ENCODE measurements around the gene RBM6.

RBM6 gene

DNA sequence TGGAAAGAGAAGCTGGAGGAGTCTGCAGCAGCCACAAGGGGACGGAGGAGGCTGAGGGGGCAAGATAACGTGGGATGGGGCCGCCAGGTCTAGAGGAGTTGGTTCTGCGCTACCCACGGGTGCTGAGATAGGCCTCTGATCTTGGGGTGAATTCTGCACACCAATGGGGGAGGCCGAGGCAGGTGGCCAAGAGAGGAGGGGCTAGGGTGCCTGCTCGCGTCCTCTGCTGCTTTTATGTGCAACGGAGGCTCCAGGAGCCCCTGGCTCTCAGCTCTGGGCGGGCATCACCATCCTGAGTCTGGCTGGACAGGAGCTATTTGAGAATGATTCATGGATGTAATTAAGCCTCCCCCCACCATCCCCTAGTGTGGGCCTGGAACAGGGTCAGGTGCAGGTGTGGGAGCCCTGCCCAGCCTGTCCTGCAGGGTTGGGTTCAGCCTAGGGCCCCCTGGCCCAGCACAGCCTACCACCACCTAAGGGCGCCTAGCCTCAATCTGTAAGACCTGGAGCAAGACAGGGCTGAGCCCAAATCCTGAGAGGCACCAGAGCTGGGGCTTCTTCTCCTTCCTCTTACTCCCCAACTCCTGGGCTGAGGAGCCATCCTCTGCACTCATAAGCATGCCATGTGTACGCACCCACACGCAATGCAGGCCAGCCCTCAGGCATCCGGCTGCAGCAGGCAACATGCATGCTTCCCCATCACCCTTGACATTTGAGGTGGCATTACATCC, 182.9 kb downstream of the RBM6 start:
- no peak overlapping the region for H3K9ac ChIP-seq (ENCODE audit: insufficient read length, low read depth)
- peaks cover 39% of the 10 kb centered on the region for H3K36me3 ChIP-seq (ENCODE audit: insufficient read depth, insufficient read length, low read length)
- H3K27me3 ChIP-seq (ENCODE audit: insufficient read depth, insufficient read length): no peaks in the 10 kb centered on the region
- DNase-seq (ENCODE audit: low read depth, low spot score): no peak
- TF ChIP-seq YY1 (IDR thresholded peaks at IDR 0.05; ENCODE audit: insufficient read depth, insufficient read length): no peak
- TF ChIP-seq ZNF274 (IDR thresholded peaks at IDR 0.05; ENCODE audit: low read depth, low read length): no peak
- TF ChIP-seq SUZ12 (IDR thresholded peaks at IDR 0.05; ENCODE audit: extremely low read depth, insufficient read depth, insufficient read length): no peak
- H3K4me1 ChIP-seq (ENCODE audit: insufficient read depth, insufficient read length): peaks cover 30% of the 10 kb centered on the region
- H3K4me3 ChIP-seq (ENCODE audit: insufficient read length, low read depth): no peak overlapping the region
- no peaks in the 10 kb centered on the region for H3K9me3 ChIP-seq (ENCODE audit: insufficient read depth, low read length)

DNA sequence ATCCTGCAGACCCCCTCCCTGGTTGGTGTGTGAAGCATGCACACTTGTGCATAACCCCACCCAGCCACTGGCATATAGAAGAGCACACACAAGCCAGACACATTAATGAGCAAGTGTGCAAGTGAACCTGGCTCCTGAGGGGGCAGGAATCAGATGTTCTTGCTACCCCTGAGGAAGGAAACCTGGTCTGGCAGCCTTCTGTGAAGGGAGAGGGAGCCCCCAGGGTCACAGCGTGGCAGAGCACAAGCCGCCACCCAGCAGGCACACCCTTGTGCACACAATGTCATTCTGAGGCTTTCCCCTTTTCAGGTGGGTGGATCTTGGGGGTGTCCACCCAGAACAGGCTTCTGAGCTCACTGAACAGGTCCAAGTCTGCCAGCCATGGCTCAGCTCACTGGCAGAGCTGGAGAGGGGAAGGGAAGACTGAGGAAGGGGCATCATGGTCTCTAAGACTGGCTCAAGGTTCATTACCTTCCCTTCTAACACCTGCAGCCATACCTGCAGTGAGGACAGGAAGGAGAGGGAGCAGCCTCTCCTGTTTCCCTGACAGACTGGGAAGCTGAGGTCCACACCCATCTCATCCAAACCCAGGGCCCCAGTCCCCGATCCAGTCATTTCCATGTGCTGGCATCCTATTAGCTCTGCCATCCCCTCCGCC, 183.6 kb downstream of the RBM6 start:
- DNase-seq (ENCODE audit: low read depth, low spot score): no peak
- H3K27me3 ChIP-seq (ENCODE audit: insufficient read depth, insufficient read length): no peaks in the 10 kb centered on the region
- H3K9me3 ChIP-seq (ENCODE audit: insufficient read depth, low read length): no peaks in the 10 kb centered on the region
- H3K4me1 ChIP-seq (ENCODE audit: insufficient read depth, insufficient read length): peaks cover 30% of the 10 kb centered on the region
- peak overlapping the region; percentile 11 for H3K9ac ChIP-seq (ENCODE audit: insufficient read length, low read depth)
- no peak for TF ChIP-seq YY1 (IDR thresholded peaks at IDR 0.05; ENCODE audit: insufficient read depth, insufficient read length)
- no peak for TF ChIP-seq ZNF274 (IDR thresholded peaks at IDR 0.05; ENCODE audit: low read depth, low read length)
- no peak for TF ChIP-seq SUZ12 (IDR thresholded peaks at IDR 0.05; ENCODE audit: extremely low read depth, insufficient read depth, insufficient read length)
- no peak overlapping the region for H3K4me3 ChIP-seq (ENCODE audit: insufficient read length, low read depth)
- H3K36me3 ChIP-seq (ENCODE audit: insufficient read depth, insufficient read length, low read length): peaks cover 32% of the 10 kb centered on the region

DNA sequence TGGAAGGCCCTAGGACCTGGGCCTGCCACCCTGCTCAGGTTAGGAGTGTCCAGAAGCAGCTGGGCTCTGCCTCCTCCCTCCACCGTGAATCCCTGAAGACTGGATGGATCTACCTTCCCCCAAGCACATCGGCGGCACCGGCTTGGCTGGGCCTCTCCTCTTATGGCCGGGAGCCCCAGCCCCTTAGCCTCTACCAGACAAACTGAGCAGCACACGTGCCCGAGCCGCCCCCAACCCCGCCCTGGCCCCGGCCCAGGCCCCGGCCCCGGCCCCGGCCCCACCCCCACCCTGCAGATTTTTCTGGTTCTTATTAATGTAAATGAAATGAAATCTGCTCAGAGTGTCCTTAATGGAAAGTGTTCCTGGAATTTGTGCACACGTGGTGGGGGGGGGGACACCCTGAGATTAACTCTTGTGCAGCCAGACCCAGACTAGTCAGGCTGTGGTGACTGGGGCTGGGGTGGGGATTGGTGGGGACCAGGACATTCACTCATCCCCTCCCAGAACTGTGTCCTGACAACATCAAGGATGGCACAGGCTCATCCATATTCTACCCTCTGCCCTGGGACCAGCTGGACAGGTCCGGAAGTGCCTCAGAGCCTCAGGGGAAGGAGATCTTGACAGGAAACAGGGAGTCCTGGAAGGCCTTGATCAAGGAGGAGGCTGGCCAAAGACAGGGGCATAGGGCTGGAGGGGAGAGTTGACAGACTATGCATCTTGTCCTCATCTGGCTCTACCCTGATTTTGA, 184.3 kb downstream of the RBM6 start:
- H3K4me3 ChIP-seq (ENCODE audit: insufficient read length, low read depth): no peak overlapping the region

DNA sequence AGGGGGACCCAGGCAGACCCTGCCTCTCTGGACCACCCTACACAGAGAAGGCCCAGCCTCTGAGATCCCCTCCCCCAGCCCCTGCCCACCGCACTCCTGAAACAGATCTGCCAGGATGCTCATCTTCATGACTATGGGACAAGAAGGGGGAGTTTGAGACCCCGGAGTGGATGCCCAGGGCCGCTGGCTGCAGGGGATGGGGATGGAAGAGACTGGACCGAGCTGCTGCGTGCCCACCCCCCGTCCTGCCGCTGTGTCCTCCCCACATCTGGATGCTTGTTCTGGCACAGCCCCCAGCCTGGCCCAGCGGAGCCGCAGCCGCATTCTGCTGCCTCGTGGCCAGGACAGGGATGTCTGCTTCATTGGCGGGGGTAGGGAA, 184.8 kb downstream of the RBM6 start:
- H3K9me3 ChIP-seq (ENCODE audit: insufficient read depth, low read length): no peaks in the 10 kb centered on the region
- peak overlapping the region; percentile 47 for H3K9ac ChIP-seq (ENCODE audit: insufficient read length, low read depth)
- H3K4me3 ChIP-seq (ENCODE audit: insufficient read length, low read depth): no peak overlapping the region
- peaks cover 30% of the 10 kb centered on the region for H3K4me1 ChIP-seq (ENCODE audit: insufficient read depth, insufficient read length)
- no peak for TF ChIP-seq ZNF274 (IDR thresholded peaks at IDR 0.05; ENCODE audit: low read depth, low read length)
- TF ChIP-seq SUZ12 (IDR thresholded peaks at IDR 0.05; ENCODE audit: extremely low read depth, insufficient read depth, insufficient read length): no peak
- no peak for TF ChIP-seq YY1 (IDR thresholded peaks at IDR 0.05; ENCODE audit: insufficient read depth, insufficient read length)
- no peak for DNase-seq (ENCODE audit: low read depth, low spot score)
- H3K36me3 ChIP-seq (ENCODE audit: insufficient read depth, insufficient read length, low read length): peaks cover 19% of the 10 kb centered on the region
- no peaks in the 10 kb centered on the region for H3K27me3 ChIP-seq (ENCODE audit: insufficient read depth, insufficient read length)

More for the DNA sequence above, 184.3 kb downstream of the RBM6 start:
- TF ChIP-seq ZNF274 (IDR thresholded peaks at IDR 0.05; ENCODE audit: low read depth, low read length): no peak
- TF ChIP-seq YY1 (IDR thresholded peaks at IDR 0.05; ENCODE audit: insufficient read depth, insufficient read length): no peak
- TF ChIP-seq SUZ12 (IDR thresholded peaks at IDR 0.05; ENCODE audit: extremely low read depth, insufficient read depth, insufficient read length): no peak
- Histone ChIP-seq H3K36me3 (ENCODE audit: insufficient read depth, insufficient read length, low read length) (peaks cover 25% of the 10 kb centered on the region), H3K4me1 (ENCODE audit: insufficient read depth, insufficient read length) (peaks cover 30% of the 10 kb centered on the region), H3K9ac (ENCODE audit: insufficient read length, low read depth) (peak overlapping the region; percentile 11), H3K9me3 (ENCODE audit: insufficient read depth, low read length) (no peaks in the 10 kb centered on the region), H3K27me3 (ENCODE audit: insufficient read depth, insufficient read length) (no peaks in the 10 kb centered on the region)
- DNase-seq (ENCODE audit: low read depth, low spot score): no peak

DNA sequence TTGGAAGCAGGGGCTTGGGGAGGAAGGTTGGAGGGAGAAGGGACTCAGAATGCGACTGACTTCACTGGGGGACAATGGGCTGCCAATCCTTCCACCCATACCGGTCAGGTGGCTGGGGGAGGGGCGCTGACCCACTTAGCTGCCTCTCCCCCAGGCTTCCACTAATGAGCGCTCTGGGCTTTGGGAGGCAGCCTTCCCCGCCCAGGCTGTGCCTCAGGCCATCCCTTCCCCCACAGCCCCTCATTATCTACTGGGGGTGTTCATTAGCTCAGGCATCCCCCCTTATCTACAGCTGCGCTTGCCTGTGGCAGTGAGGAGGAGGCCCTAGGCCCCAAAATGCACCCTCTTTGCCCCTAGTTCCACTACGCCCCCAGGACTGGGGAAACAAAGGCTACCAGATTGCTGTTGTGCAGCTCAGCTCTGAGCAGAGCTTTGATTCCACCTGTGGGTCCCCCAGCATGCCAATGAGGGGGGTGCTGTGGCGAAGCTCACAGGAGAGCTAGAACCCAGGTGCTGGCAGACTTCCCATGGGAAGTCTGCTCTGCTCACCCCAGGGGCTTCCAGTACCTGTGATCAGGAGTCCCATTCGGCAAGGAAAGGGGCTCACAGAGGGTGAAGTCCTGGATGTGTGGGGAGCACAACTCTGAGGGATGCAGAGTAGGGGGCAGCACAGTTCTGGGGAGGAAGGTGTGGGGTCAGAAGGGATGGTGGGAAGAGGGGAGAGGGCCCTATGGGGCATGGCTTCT, 185.8 kb downstream of the RBM6 start:
- Histone ChIP-seq H3K4me3 (ENCODE audit: insufficient read length, low read depth) (no peak overlapping the region), H3K27me3 (ENCODE audit: insufficient read depth, insufficient read length) (no peaks in the 10 kb centered on the region), H3K9ac (ENCODE audit: insufficient read length, low read depth) (peak overlapping the region; percentile 34), H3K4me1 (ENCODE audit: insufficient read depth, insufficient read length) (peaks cover 30% of the 10 kb centered on the region), H3K9me3 (ENCODE audit: insufficient read depth, low read length) (no peaks in the 10 kb centered on the region), H3K36me3 (ENCODE audit: insufficient read depth, insufficient read length, low read length) (peaks cover 10% of the 10 kb centered on the region)
- DNase-seq (ENCODE audit: low read depth, low spot score): no peak
- TF ChIP-seq SUZ12 (IDR thresholded peaks at IDR 0.05; ENCODE audit: extremely low read depth, insufficient read depth, insufficient read length) (no peak), YY1 (IDR thresholded peaks at IDR 0.05; ENCODE audit: insufficient read depth, insufficient read length) (no peak), ZNF274 (IDR thresholded peaks at IDR 0.05; ENCODE audit: low read depth, low read length) (no peak)

DNA sequence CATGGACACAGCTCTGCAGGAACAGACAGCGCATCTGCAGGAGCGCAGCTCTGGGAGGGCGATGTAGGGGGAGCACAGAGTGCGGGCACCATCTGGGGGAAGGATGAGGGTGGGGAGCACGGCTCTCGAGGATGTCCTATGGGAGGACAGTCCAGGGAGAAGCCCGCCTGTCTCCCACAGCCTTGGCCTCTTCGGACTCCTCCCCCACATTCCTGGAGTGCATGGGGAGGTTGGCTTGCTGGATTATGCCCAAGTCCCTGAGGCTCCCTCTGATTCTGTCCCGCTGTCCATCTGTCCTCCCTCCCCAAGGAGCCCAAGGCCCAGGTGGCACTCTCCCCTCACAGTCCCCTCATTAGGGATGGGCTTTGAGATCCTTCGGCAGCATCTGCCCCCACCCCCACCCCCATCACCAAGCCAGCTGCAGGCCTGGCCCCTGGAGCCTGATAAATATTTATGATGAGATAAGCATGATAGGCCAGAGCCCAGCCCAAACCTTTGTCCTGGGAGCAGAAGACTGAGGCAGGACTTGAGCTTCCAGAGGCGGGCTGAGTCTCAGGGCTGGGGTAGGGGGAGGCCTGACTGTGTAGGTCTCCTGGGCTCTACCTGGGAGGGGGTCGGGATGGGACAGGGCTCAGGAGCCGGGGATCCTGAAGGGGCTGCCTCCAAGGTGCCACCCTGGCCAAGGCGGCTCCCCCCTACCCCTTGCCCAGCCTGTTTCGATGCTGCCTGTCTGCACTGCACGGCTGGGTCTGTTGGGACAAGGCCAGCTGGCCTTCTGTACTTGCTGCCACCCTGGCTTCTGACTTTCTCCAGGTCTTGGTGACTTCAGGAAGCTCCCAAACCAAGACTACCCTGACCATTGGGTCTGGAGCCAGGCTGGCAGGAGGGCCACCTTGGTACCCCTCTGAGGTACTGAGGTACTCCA, 186.6 kb downstream of the RBM6 start:
- Histone ChIP-seq H3K27me3 (ENCODE audit: insufficient read depth, insufficient read length) (no peaks in the 10 kb centered on the region), H3K9ac (ENCODE audit: insufficient read length, low read depth) (no peak overlapping the region), H3K4me3 (ENCODE audit: insufficient read length, low read depth) (no peak overlapping the region), H3K36me3 (ENCODE audit: insufficient read depth, insufficient read length, low read length) (peaks cover 6% of the 10 kb centered on the region), H3K4me1 (ENCODE audit: insufficient read depth, insufficient read length) (peaks cover 27% of the 10 kb centered on the region), H3K9me3 (ENCODE audit: insufficient read depth, low read length) (no peaks in the 10 kb centered on the region)
- DNase-seq (ENCODE audit: low read depth, low spot score): no peak
- no peak for TF ChIP-seq YY1 (IDR thresholded peaks at IDR 0.05; ENCODE audit: insufficient read depth, insufficient read length)
- TF ChIP-seq SUZ12 (IDR thresholded peaks at IDR 0.05; ENCODE audit: extremely low read depth, insufficient read depth, insufficient read length): no peak
- TF ChIP-seq ZNF274 (IDR thresholded peaks at IDR 0.05; ENCODE audit: low read depth, low read length): no peak

Data from NT2/D1 (cell line).